BLaER1 treated with 17β-estradiol and CSF1 and Interleukin-3, amounts not matched to agents 10 nM and 100 nM (cell line): Measurements from ENCODE around the gene DCP1B.

Experiments
- H3K27ac ChIP-seq, 11 experiments: shearing (Covaris generic); formaldehyde crosslinking; 2 replicates each; pipeline ENCODE4 v1.8.1; 2022
- H3K27me3 ChIP-seq, 11 experiments: shearing (Covaris generic); formaldehyde crosslinking; 2 replicates each; pipeline ENCODE4 v1.8.1; 2022
- H3K36me3 ChIP-seq, 11 experiments: shearing (Covaris generic); formaldehyde crosslinking; 2 replicates each; pipeline ENCODE4 v1.8.1; 2022
- H3K4me1 ChIP-seq, 10 experiments: shearing (Covaris generic); formaldehyde crosslinking; 2 replicates each; pipeline ENCODE4 v1.8.1; 2022
- H3K4me2 ChIP-seq, 11 experiments: shearing (Covaris generic); formaldehyde crosslinking; 2 replicates each; pipeline ENCODE4 v1.8.1; 2022
- H3K4me3 ChIP-seq, 10 experiments: shearing (Covaris generic); formaldehyde crosslinking; 2 replicates each; pipeline ENCODE4 v1.8.1; 2022
- H3K9ac ChIP-seq, 11 experiments: shearing (Covaris generic); formaldehyde crosslinking; 2 replicates each; pipeline ENCODE4 v1.8.1; 2022
- H3K9me3 ChIP-seq, 11 experiments: shearing (Covaris generic); formaldehyde crosslinking; replicated peaks in 1 of 11; 2 replicates each; pipeline ENCODE4 v1.8.1; 2022
- H4K20me1 ChIP-seq, 11 experiments: shearing (Covaris generic); formaldehyde crosslinking; 2 replicates each; pipeline ENCODE4 v1.8.1; 2022
- Cebpa-rat ChIP-seq, 11 experiments: shearing (Covaris generic); IDR thresholded peaks; 2 replicates each; pipeline ENCODE4 v1.8.1; 2022

Gene DCP1B

GRCh38 chr12:1925684-1926006 is 78.6 kb downstream of the DCP1B start:
- H3K9me3 ChIP-seq: no peaks in the 10 kb centered on the region

GRCh38 chr12:1924996-1925683 is 79.1 kb downstream of the DCP1B start:
- Histone ChIP-seq H3K4me3 (0 out of 20 replicates have a peak overlapping the region, but pooled peaks of 1 of the 10 experiments have one; percentile 6), H3K9ac (peak overlapping the region in 6 of 11 experiments; percentile 31 to 64 (median 50); a peak in 10 of 22 replicates), H3K36me3 (no peaks in the 10 kb centered on the region), H3K4me2 (peak overlapping the region; percentile 78 to 96 (median 85)), H3K27ac (peak overlapping the region in 8 of 11 experiments; percentile 15 to 70 (median 58); a peak in 14 of 22 replicates), H3K27me3 (no peaks in the 10 kb centered on the region), H4K20me1 (no peaks in the 10 kb centered on the region), H3K4me1 (peaks cover 63 to 97% (median 95%) of the 10 kb centered on the region in 10 experiments), H3K9me3 (no peaks in the 10 kb centered on the region)
- no peak for TF ChIP-seq Cebpa-rat (IDR thresholded peaks at IDR 0.05)

More at GRCh38 chr12:1925684-1926006, 78.6 kb downstream of the DCP1B start:
- Histone ChIP-seq H3K27ac (peak overlapping the region in 4 of 11 experiments; percentile 59 to 70 (median 64); a peak in 5 of 22 replicates), H3K36me3 (no peaks in the 10 kb centered on the region), H3K4me1 (peaks cover 63 to 97% (median 95%) of the 10 kb centered on the region in 10 experiments), H3K9ac (no peak overlapping the region), H4K20me1 (no peaks in the 10 kb centered on the region), H3K27me3 (no peaks in the 10 kb centered on the region), H3K4me3 (no peak overlapping the region), H3K4me2 (peak overlapping the region; percentile 78 to 96 (median 85))
- TF ChIP-seq Cebpa-rat (IDR thresholded peaks at IDR 0.05): no peak

- H3K36me3 ChIP-seq: no peaks in the 10 kb centered on the region
- H3K9me3 ChIP-seq: no peaks in the 10 kb centered on the region
- peak overlapping the region in 7 of 11 experiments; percentile 53 to 65 (median 62); a peak in 10 of 22 replicates for H3K9ac ChIP-seq
- no peak for TF ChIP-seq Cebpa-rat (IDR thresholded peaks at IDR 0.05)
- H3K4me3 ChIP-seq: peak overlapping the region in 3 of 10 experiments; percentile 19 to 63 (median 41); a peak in 2 of 20 replicates
- peak overlapping the region; percentile 78 to 96 (median 85) for H3K4me2 ChIP-seq
- peak overlapping the region in 7 of 11 experiments; percentile 1 to 70 (median 62); a peak in 11 of 22 replicates for H3K27ac ChIP-seq
- H3K4me1 ChIP-seq: peaks cover 69 to 97% (median 96%) of the 10 kb centered on the region in 10 experiments
- no peaks in the 10 kb centered on the region for H3K27me3 ChIP-seq
- H4K20me1 ChIP-seq: no peaks in the 10 kb centered on the region
These were observed 81.3 kb downstream of the DCP1B start for GRCh38 chr12:1922985-1923384.

- Histone ChIP-seq H4K20me1 (no peaks in the 10 kb centered on the region), H3K27ac (peak overlapping the region in 10 of 11 experiments; percentile 15 to 70 (median 62); a peak in 18 of 22 replicates), H3K4me1 (peaks cover 73 to 97% (median 96%) of the 10 kb centered on the region in 10 experiments), H3K9me3 (no peaks in the 10 kb centered on the region), H3K4me2 (peak overlapping the region; percentile 78 to 96 (median 85)), H3K36me3 (no peaks in the 10 kb centered on the region), H3K9ac (peak overlapping the region; percentile 36 to 65 (median 59); a peak in 20 of 22 replicates), H3K4me3 (peak overlapping the region; percentile 18 to 63 (median 34); a peak in 16 of 20 replicates), H3K27me3 (no peaks in the 10 kb centered on the region)
- TF ChIP-seq Cebpa-rat (IDR thresholded peaks at IDR 0.05): no peak
These were observed 82.1 kb downstream of the DCP1B start for GRCh38 chr12:1922075-1922709.

GRCh38 chr12:1920971-1921370 is 83.3 kb downstream of the DCP1B start:
- Histone ChIP-seq H3K4me2 (peak overlapping the region; percentile 94 to 100 (median 97)), H3K27me3 (no peaks in the 10 kb centered on the region), H3K9ac (peak overlapping the region; percentile 57 to 91 (median 72)), H3K36me3 (no peaks in the 10 kb centered on the region), H4K20me1 (no peaks in the 10 kb centered on the region), H3K4me3 (peak overlapping the region; percentile 5 to 80 (median 42); a peak in 15 of 20 replicates), H3K4me1 (peaks cover 85 to 97% (median 96%) of the 10 kb centered on the region in 10 experiments), H3K27ac (peak overlapping the region; percentile 63 to 94 (median 89); a peak in 21 of 22 replicates), H3K9me3 (no peaks in the 10 kb centered on the region)
- TF ChIP-seq Cebpa-rat (IDR thresholded peaks at IDR 0.05): no peak

- peak overlapping the region; percentile 57 to 91 (median 72) for H3K9ac ChIP-seq
- H3K36me3 ChIP-seq: no peaks in the 10 kb centered on the region
- TF ChIP-seq Cebpa-rat (IDR thresholded peaks at IDR 0.05): no peak
- H3K4me1 ChIP-seq: peaks cover 87 to 97% (median 96%) of the 10 kb centered on the region in 10 experiments
- peak overlapping the region; percentile 94 to 100 (median 97) for H3K4me2 ChIP-seq
- peak overlapping the region; percentile 63 to 94 (median 89); a peak in 21 of 22 replicates for H3K27ac ChIP-seq
- H3K4me3 ChIP-seq: peak overlapping the region; percentile 5 to 80 (median 42); a peak in 15 of 20 replicates
- H4K20me1 ChIP-seq: no peaks in the 10 kb centered on the region
- no peaks in the 10 kb centered on the region for H3K27me3 ChIP-seq
- no peaks in the 10 kb centered on the region for H3K9me3 ChIP-seq
These were observed 83.8 kb downstream of the DCP1B start for GRCh38 chr12:1920436-1920835.

- H3K4me1 ChIP-seq: peaks cover 85 to 97% (median 96%) of the 10 kb centered on the region in 10 experiments
- no peaks in the 10 kb centered on the region for H3K36me3 ChIP-seq
- H3K27me3 ChIP-seq: no peaks in the 10 kb centered on the region
- peak overlapping the region in 8 of 10 experiments; percentile 56 to 80 (median 68); a peak in 12 of 20 replicates for H3K4me3 ChIP-seq
- peak overlapping the region in 8 of 11 experiments; percentile 73 to 94 (median 90); a peak in 15 of 22 replicates for H3K27ac ChIP-seq
- H3K9ac ChIP-seq: peak overlapping the region in 10 of 11 experiments; percentile 79 to 92 (median 86); a peak in 18 of 22 replicates
- H3K9me3 ChIP-seq: no peaks in the 10 kb centered on the region
- H3K4me2 ChIP-seq: peak overlapping the region; percentile 94 to 100 (median 97)
- no peaks in the 10 kb centered on the region for H4K20me1 ChIP-seq
- TF ChIP-seq Cebpa-rat (IDR thresholded peaks at IDR 0.05): no peak
These were observed 84.5 kb downstream of the DCP1B start for GRCh38 chr12:1919763-1920162.

- Histone ChIP-seq H3K4me2 (peak overlapping the region; percentile 94 to 100 (median 97)), H3K27me3 (no peaks in the 10 kb centered on the region), H3K36me3 (no peaks in the 10 kb centered on the region), H3K9ac (peak overlapping the region; percentile 79 to 92 (median 86); a peak in 21 of 22 replicates), H3K27ac (peak overlapping the region; percentile 78 to 94 (median 89); a peak in 19 of 22 replicates), H3K4me3 (peak overlapping the region; percentile 55 to 80 (median 66); a peak in 17 of 20 replicates), H3K4me1 (peaks cover 80 to 97% (median 96%) of the 10 kb centered on the region in 10 experiments), H3K9me3 (no peaks in the 10 kb centered on the region), H4K20me1 (no peaks in the 10 kb centered on the region)
- no peak for TF ChIP-seq Cebpa-rat (IDR thresholded peaks at IDR 0.05)
These were observed 85.0 kb downstream of the DCP1B start for GRCh38 chr12:1919284-1919683.

- no peak for TF ChIP-seq Cebpa-rat (IDR thresholded peaks at IDR 0.05)
- no peaks in the 10 kb centered on the region for H4K20me1 ChIP-seq
- H3K27ac ChIP-seq: peak overlapping the region; percentile 78 to 94 (median 89)
- H3K4me1 ChIP-seq: peaks cover 76 to 97% (median 96%) of the 10 kb centered on the region in 10 experiments
- H3K4me2 ChIP-seq: peak overlapping the region; percentile 94 to 100 (median 97)
- H3K36me3 ChIP-seq: no peaks in the 10 kb centered on the region
- no peaks in the 10 kb centered on the region for H3K27me3 ChIP-seq
- peak overlapping the region; percentile 55 to 80 (median 66) for H3K4me3 ChIP-seq
- peak overlapping the region; percentile 79 to 92 (median 86) for H3K9ac ChIP-seq
- no peaks in the 10 kb centered on the region for H3K9me3 ChIP-seq
These were observed 85.4 kb downstream of the DCP1B start for GRCh38 chr12:1918884-1919236.
